GM11168 (cell line): ENCODE results near the gene STXBP1.

Source experiments
- in situ Hi-C: fragments of 300-500 bp; cut with MboI; formaldehyde crosslinking; loops from one replicate; pipeline ENCODE4 v1.12.0; 2022; ENCODE audit warnings: low sequenced_read_pairs; ENCODE audit not compliant: unreplicated experiment

Gene STXBP1

DNA sequence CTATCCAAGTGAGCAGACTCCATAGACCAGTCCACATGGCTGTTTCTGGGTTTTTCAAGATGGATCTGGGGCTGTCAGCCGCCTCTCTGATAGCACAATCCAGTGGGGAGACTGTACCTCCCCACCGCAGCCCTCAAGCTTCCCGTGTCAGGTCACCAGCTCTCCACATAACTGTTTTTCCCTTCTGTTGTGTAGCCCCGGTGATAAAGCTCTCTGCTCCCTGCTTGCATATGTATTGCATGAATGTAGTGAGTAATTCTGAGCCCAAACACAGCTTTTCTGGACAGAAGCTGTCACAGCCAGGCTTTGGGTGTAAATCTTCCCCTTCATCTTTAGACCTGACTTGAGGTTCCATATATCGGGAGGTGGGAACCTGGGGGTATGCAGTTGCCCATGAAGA is 71.6 kb downstream of the STXBP1 start:
- in situ Hi-C loops, result no loop called here

DNA sequence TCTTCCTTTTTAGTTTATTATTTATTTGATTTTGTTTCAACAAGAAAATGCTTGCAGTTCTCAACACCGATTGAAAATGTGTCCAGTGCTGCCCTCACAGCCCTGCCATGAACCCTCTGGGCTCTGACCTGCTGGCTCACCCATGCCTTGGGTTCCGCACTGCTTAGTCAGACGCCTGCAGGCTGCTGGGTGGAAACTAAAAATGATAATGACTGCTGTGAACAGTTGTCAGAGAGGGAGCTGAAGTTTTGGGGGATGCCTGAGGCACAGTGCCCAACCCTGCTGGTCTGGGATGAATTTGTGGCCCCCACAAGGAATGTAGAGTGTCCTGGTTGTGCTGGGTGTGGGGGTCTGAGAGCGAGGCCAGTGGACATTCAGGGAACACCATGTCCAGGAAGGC is 72.5 kb downstream of the STXBP1 start:
- in situ Hi-C loops, result no loop called here

DNA sequence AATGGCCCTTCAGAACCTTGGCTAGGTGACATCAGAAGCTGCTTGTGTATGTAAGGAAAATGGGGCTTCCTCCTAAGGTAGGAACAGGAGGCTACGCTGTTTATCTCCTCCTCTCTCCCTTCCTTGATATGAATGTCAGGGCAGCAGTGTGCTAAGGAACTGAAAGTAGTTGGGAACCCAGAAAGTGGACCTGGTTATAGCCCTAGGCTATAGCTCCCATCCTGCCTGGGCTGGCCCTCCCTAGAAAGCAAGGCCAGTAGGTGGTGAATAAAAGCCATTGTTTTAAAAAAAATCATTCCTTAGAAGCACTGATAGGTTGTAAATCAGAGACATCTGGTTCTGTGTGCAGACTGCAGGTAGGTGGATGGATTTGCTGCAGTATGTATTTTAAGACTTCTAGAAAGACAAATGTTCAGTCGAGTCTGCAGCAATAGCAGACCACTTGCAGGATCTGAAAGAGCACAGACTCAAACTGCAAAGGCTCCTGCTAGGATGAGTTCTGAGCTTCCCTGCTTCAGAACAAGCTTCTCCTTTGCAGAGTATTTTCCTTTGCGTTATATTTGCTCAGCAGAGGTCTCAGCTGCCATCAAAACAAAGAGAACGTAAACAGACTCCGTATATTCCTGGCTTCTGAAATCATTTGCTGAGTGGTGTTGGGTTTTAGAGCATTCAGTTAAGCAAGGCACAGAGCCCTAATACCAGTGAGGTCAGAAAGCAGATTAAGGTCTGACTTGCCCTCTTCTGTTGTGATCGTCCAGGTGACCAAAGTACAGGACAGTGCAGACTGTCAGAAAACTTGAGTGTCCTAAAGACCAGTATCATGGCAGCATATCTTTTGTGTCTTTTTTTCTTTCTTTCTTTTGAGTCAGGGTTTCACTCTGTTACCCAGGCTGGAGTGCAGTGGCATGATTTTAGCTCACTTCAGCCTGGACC is 74.7 kb downstream of the STXBP1 start:
- in situ Hi-C loops, result no loop called here

DNA sequence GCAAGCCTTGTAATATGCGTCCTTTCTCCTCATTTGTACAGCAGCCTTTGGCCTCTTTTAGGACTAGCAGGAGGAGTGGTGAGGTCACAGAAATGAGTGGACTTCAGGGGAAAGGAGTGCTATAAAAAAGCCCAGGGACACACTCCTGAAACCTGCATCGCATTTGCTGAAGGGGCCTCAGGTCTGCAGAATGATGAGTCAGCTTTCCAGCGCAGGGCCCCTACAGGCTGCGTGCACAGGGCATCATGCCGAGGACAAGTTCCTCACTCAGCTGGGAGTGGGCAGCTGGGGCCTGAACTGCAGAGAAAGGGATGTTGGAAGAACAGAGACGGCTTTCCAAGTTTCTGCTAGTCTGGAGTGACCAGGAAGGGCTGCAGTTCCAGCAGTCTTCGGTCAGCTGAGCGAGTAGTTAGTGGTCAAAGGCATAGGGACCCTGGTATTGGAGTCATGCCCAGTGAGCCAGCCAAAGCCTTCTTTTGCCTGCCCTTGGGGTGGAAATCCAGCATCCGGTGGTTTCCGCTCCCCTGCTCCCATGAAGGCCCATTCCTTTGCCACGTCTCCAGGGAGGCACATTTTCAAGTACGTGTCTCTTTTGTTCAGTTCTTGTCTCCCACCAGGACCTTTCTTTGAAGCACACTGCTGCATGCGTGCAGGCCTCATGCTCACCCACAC is 77.4 kb downstream of the STXBP1 start:
- in situ Hi-C loops, result no loop called here

DNA sequence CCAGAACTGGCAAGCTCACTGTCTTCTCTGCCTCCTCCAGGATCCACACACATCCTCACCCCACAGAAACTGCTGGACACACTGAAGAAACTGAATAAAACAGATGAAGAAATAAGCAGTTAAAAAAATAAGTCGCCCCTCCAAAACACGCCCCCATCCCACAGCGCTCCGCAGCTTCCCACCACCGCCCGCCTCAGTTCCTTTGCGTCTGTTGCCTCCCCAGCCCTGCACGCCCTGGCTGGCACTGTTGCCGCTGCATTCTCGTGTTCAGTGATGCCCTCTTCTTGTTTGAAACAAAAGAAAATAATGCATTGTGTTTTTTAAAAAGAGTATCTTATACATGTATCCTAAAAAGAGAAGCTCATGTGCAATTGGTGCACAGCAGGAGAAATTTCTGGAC is 78.7 kb downstream of the STXBP1 start:
- in situ Hi-C loops, result no loop called here

DNA sequence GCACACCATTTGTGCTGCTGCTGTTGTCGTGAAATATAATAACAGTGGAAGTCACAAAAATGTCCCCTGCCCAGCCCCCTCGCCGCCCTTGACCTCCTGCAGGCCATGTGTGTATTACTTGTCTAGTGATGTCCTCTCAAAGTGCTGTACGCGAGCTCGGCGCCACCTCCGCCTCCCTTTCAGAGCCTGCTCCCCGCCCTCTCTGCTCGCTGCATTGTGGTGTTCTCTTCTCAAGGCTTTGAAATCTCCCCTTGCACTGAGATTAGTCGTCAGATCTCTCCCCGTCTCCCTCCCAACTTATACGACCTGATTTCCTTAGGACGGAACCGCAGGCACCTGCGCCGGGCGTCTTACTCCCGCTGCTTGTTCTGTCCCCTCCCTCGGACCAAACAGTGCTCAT is 80.0 kb downstream of the STXBP1 start:
- in situ Hi-C loops, result no loop called here

DNA sequence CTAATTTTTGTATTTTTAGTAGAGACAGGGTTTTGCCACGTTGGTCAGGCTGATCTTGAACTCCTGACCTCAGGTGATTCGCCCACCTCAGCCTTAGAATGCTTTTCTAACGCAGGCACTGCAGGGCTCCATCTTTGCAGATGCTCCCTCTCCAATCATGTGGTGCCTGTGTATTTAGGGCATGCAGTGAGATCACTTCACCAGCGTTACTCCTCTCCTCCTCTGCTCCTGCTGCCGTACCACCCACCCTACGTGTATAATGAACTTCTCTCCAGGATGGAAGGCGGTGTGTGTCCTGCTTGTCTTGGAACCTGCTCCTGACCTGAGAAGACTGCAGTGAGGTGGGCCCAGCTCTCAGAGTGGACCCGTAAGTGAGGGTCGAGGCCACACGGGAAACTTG is 81.1 kb downstream of the STXBP1 start:
- in situ Hi-C loops, result no loop called here

DNA sequence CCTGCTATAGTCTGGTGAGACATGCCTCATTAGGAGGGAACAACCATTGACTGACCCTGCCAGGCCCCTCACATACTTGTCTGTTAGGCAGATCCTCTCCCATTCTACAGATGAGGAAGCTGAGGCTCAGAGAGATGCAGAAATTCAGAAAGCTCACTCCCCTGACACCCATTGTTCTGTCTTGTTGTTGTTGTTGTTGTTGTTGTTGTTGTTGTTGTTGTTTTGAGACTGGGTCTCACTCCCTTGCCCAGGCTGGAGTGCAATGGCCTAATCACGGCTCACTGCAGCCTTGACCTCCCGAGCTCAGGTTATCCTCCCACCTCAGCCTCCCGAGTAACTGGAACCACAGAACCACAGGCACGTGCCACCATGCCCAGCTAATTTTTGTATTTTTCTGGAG is 81.6 kb downstream of the STXBP1 start:
- in situ Hi-C loops, result no loop called here

DNA sequence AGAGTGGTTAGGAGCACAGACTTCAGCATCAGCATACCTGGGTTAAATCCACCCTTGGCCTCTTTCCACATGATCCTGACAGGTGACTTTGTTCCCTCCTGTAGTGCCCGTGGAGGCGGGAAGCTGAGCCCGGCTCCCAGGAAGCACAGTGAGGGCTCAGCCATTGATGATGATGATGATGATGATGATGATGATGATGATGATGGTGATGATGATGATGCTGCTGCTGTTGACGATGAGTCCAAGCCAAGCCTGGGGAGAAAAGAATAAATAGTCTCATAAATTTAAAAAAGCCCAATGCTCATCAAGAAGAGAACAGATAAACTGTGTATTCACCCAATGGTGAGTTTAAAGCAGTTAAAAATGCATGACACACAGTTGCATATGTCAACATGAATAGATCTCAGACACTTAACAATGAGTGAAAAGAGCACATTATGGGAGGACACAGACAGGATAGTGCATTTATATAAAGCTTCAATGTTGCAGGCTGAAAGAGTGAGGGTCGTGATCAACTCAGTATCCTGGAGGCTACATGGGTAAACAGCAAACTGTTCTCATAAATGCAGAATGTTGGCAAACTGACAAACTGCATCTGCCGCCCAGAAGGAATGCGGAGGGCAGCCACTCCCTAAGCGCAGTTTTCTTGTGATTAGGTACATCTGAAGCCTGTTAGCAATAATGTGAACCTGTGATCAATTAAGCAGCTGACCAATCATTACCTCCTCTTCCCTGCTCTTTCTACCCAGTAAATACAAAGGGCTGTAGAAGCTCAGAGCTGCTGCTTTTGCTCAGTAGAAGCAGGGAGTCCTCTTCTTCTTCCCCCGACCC is 83.0 kb downstream of the STXBP1 start:
- in situ Hi-C loops, result no loop called here

DNA sequence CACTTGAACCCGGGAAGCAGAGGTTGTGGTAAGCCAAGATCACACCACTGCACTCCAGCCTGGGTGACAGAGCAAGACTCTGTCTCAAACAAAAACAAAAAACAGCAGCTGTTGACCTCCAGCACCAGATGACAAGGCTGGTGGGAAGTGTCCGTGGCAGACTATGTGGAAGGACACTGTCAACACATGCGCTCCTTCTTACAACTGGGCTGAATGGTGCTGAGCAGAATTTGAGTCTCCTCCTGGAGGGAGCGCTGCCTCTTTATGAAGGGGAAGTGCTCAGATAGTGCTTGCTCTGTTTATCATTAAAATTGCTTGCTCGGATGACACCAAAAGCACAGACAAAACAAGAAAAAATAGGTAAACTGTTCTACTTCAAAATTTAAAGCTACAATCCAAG is 85.5 kb downstream of the STXBP1 start:
- in situ Hi-C loops, result no loop called here

DNA sequence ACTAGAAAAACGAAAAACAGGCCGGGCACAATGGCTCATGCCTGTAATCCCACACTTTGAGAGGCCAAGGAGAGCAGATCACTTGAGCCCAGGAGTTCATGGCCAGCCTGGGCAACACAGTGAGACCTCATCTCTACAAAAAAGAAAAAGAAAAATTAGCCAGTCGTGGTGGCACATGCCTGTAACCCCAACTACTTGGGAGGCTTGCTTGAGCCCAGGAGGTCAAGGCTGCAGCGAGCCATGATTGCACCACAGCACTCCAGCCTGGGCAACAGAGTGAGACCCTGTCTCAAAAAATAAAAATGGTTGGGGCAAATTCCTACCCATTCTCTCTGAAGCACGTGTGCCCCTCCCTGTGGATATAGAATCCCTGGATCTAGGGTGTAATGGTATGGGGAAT is 86.3 kb downstream of the STXBP1 start:
- in situ Hi-C loops, result no loop called here

DNA sequence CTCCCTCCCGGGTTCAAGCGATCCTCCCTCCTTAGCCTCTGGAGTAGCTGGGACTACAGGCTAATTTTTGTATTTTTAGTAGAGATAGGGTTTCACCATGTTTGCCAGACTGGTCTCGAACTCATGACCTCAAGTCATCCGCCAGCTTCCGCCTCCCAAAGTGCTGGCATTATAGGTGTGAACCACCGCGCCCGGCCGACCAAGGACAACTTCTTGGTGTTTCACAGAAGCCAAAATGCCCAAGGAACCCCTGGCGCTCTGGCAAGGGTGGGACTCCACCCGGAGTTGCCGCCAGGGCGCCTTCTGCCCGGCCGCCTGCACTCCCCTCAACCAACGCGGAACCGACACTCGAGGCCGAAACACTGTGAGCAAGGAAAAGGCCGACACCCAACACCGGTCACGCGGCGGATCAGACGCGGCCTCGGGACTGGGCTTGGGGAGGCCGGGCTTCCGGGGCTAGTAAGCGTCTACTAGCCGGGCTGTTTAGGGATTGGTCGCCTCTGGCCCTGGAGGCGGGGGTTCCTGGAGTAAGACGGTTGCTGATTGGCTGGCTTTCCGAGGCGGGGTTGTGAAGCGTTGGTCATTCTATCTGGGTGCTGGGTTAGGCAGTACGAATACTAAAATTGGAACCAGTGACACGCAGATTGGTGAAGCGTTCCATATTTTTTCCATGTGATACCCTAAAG is 87.1 kb downstream of the STXBP1 start:
- in situ Hi-C loops, result no loop called here

DNA sequence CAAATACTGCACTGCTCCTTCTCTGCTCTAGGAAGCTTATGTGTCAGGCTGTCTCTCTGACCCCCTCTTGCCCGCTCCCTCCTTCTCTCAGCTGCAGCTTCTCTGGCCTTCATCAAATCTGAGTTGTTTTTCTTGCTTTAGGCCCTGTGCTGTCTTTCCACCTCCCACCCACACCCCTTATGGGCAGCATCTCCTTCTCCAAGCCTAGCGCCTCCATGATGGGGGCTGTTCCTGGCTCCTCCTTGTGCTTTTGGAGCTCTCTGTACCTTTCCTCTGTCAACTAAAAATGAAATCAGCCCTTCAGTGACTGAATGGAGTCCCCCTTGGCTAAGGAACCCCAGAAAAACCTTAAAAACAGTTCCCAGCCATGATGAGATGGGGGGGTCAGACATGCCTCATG is 88.1 kb downstream of the STXBP1 start:
- in situ Hi-C loops, result no loop called here

DNA sequence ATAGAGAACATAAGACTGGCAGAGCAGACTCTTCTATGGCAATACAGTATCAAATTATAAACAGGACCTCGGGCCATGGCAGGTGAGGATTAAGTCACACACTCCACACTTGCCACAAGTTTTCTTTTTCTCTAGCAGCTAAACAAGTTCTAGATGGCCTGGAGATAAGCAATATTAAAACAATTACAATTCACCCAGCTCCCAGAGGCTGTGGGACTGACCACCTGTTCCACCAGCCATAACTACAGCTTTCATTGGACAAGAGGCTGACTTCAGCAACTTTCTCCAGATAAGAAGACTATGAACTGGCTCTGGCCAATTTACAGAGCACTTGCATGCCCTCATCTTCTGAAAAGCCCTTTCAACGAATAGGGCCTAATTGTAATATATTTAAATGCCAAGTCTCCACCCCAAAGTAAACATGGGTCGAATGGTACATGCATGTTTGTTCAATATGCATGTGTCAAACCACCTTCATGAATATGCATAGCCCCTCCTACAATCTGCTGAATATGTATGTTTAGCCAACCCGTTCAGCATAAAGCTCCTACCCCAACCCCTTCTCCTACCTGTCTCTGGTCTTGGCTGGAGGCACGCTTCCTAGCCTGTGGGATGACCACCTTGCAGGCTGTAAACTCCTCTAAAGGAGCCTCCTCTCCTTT is 88.6 kb downstream of the STXBP1 start:
- in situ Hi-C loops, result no loop called here

DNA sequence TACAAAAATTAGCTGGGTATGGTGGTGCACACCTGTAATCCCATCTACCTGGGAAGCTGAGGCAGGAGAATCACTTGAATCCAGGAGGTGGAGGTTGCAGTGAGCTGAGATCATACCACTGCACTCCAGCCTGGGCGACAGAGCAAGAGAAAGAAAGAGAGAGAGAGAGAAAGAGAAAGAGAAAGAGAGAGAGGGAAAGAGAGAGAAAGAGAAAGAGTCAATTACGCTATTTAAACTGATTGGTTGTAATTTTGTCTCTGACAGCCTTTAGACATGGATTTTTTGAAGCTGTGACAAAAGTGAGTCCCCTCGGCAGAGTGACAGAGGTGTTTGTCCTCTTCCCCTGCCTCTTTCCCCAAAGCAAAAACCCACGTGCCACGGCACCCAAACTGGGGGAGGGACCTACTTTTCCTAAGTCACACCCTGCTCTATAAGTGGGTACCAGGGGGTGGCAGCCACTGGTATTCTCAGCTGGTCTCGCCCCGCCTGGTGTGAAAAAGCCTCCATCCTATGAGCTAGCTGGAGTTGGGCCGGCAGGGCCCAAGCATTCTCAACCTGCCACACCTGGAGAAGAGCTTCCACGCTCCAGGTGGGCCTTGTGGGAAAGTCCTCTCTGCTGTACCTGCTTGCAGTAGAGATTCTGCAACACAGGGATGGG is 91.3 kb downstream of the STXBP1 start:
- in situ Hi-C loops, result no loop called here

DNA sequence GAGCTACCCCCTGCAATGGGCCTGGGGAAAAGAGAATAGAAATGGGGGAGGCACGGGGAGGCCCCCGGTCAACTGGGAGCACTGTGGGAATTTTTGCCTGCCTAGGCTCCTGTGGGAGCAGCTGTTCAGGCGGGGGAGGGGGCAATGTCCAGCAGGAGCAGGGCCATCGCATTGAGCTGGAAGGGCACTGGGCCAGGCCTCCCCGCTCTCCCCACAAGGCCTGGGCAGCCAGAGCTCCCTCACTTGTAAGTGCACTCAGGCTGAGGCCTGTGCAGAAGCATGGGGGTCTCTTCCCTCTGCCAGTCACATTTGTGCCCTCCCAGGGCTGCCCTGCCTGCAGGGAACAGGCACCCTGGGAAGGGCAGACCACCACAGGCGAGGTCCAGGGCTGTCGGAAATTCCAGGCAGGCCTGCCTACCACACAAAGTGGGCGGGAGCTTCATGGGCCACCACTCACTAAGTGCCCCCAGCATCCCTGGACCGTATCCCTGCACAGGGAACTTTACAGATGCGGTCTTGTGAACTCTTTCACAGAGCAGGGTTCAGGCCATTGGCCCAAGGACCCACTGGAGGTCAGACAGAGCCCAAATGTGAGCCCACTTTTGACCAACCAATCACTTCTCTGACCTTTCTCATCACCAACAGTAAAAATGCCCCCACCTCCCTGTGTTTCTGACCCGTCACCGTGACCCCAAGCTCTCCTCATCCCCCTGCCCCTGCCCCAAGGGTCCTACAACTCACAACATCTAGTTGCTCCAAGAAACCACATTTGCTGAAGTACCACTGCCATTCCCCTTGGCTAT is 93.7 kb downstream of the STXBP1 start:
- in situ Hi-C loops, result no loop called here

DNA sequence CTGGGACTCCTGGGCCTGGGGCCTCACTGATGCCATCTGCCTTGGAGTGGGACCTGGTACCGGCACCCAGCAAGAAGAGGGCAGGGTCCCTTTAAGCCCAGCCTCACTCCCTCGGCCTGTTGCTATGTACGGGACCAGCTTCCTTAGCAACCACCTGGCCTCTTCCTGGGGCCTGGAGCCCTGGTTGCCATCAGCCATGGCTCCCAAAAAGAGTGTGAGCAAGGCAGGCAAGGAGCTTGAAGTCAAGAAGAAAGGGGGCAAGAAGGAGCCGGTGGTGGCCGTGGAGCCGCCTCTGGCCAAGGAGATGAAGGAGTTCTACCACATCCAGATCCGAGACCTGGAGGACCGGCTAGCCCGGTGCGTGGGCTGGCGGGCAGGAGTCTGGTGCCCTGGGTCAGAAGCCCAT is 94.8 kb downstream of the STXBP1 start, which contains the start of gene CFAP157:
Gene CFAP157, plus strand, starts transcription at position 153 of the 406 bp plus-strand sequence. Its CDS starts 44 bp downstream, at position 197.
- in situ Hi-C loops, result no loop called here

DNA sequence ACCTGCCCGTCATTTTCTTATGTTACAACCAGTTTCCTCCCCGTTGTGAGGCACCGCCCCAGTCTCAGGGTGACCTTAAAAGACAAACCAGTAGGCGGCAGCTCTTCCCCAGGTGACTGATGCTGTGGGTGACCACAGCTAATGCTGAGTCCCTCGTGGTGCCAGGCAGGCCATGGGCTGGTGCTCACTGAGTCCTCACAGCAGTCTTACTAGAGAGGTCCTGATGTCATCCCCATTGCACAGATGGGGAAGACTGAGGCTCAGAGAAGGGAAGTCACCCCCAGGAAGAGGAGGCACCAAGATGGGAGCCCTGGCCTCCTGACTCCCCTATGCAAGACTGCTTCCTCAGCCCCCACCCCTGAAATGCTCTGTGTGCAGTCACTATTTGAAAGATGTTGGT is 95.7 kb downstream of the STXBP1 start:
- in situ Hi-C loops, result no loop called here
